IPS-15b (cell line): ENCODE results near the gene GNGT1.

Experiments used
- H3K27me3 ChIP-seq: one replicate; pipeline ENCODE4 v1.6.1; 2013; ENCODE audit warnings: low read length; ENCODE audit not compliant: control insufficient read depth, insufficient read depth
- H3K36me3 ChIP-seq: one replicate; pipeline ENCODE4 v1.6.1; 2013; ENCODE audit warnings: low read length; ENCODE audit not compliant: control insufficient read depth, insufficient read depth
- H3K4me1 ChIP-seq: one replicate; pipeline ENCODE4 v1.6.1; 2013; ENCODE audit warnings: mild to moderate bottlenecking, low read length; ENCODE audit not compliant: control insufficient read depth, insufficient read depth
- H3K4me3 ChIP-seq: one replicate; pipeline ENCODE4 v1.5.1; 2013; ENCODE audit warnings: low read depth, low read length
- H3K9ac ChIP-seq: one replicate; pipeline ENCODE4 v1.6.1; 2013; ENCODE audit warnings: low read depth, mild to moderate bottlenecking, low read length
- H3K9me3 ChIP-seq: one replicate; pipeline ENCODE4 v1.6.1; 2013; ENCODE audit warnings: mild to moderate bottlenecking, low read length; ENCODE audit not compliant: control insufficient read depth, insufficient read depth

Gene GNGT1

GRCh38 chr7:93906267-93906666 is at the start of gene GNGT1:
Gene GNGT1, plus strand, starts transcription at chr7:93906567. Its CDS starts 180 bp downstream, at chr7:93906747.
- Histone ChIP-seq H3K27me3 (no peaks in the 10 kb centered on the region), H3K9ac (no peak within 1 kb of the TSS), H3K9me3 (no peaks in the 10 kb centered on the region), H3K4me1 (no peaks in the 10 kb centered on the region), H3K36me3 (no peaks in the 10 kb centered on the region), H3K4me3 (no peak within 1 kb of the TSS)

- Histone ChIP-seq H3K9me3 (no peaks in the 10 kb centered on the region), H3K27me3 (no peaks in the 10 kb centered on the region), H3K4me1 (no peaks in the 10 kb centered on the region), H3K4me3 (no peak overlapping the region), H3K9ac (no peak overlapping the region), H3K36me3 (no peaks in the 10 kb centered on the region)
Observed at GRCh38 chr7:93858857-93859256, 47.5 kb upstream of the GNGT1 start.

GRCh38 chr7:93860261-93860660 is 46.1 kb upstream of the GNGT1 start:
- Histone ChIP-seq H3K36me3 (no peaks in the 10 kb centered on the region), H3K27me3 (no peaks in the 10 kb centered on the region), H3K4me3 (no peak overlapping the region), H3K4me1 (no peaks in the 10 kb centered on the region), H3K9ac (no peak overlapping the region), H3K9me3 (no peaks in the 10 kb centered on the region)

GRCh38 chr7:93861325-93861949 is 44.9 kb upstream of the GNGT1 start:
- Histone ChIP-seq H3K4me1 (no peaks in the 10 kb centered on the region), H3K27me3 (no peaks in the 10 kb centered on the region), H3K36me3 (no peaks in the 10 kb centered on the region), H3K9ac (no peak overlapping the region), H3K9me3 (no peaks in the 10 kb centered on the region), H3K4me3 (no peak overlapping the region)

- Histone ChIP-seq H3K4me3 (no peak overlapping the region), H3K27me3 (no peaks in the 10 kb centered on the region), H3K9ac (no peak overlapping the region), H3K9me3 (no peaks in the 10 kb centered on the region), H3K4me1 (no peaks in the 10 kb centered on the region), H3K36me3 (no peaks in the 10 kb centered on the region)
Observed at GRCh38 chr7:93862651-93863050, 43.7 kb upstream of the GNGT1 start.

GRCh38 chr7:93866886-93867285 is 39.5 kb upstream of the GNGT1 start:
- H3K9ac ChIP-seq = no peak overlapping the region
- no peaks in the 10 kb centered on the region for H3K36me3 ChIP-seq
- H3K9me3 ChIP-seq = no peaks in the 10 kb centered on the region
- no peaks in the 10 kb centered on the region for H3K27me3 ChIP-seq
- no peak overlapping the region for H3K4me3 ChIP-seq
- no peaks in the 10 kb centered on the region for H3K4me1 ChIP-seq

- no peaks in the 10 kb centered on the region for H3K4me1 ChIP-seq
- no peak overlapping the region for H3K4me3 ChIP-seq
- H3K36me3 ChIP-seq = no peaks in the 10 kb centered on the region
- peaks cover 4% of the 10 kb centered on the region for H3K9me3 ChIP-seq
- no peaks in the 10 kb centered on the region for H3K27me3 ChIP-seq
- H3K9ac ChIP-seq = no peak overlapping the region
Observed at GRCh38 chr7:93873998-93874574, 32.3 kb upstream of the GNGT1 start.

GRCh38 chr7:93877742-93878141 is 28.6 kb upstream of the GNGT1 start:
- no peaks in the 10 kb centered on the region for H3K27me3 ChIP-seq
- no peaks in the 10 kb centered on the region for H3K36me3 ChIP-seq
- no peak overlapping the region for H3K9ac ChIP-seq
- no peaks in the 10 kb centered on the region for H3K4me1 ChIP-seq
- no peak overlapping the region for H3K4me3 ChIP-seq
- peaks cover 4% of the 10 kb centered on the region for H3K9me3 ChIP-seq

GRCh38 chr7:93879356-93879755 is 27.0 kb upstream of the GNGT1 start:
- H3K4me1 ChIP-seq = no peaks in the 10 kb centered on the region
- peaks cover 4% of the 10 kb centered on the region for H3K9me3 ChIP-seq
- no peaks in the 10 kb centered on the region for H3K27me3 ChIP-seq
- H3K9ac ChIP-seq = no peak overlapping the region
- no peaks in the 10 kb centered on the region for H3K36me3 ChIP-seq
- no peak overlapping the region for H3K4me3 ChIP-seq

GRCh38 chr7:93882468-93882867 is 23.9 kb upstream of the GNGT1 start:
- no peak overlapping the region for H3K4me3 ChIP-seq
- H3K36me3 ChIP-seq = no peaks in the 10 kb centered on the region
- H3K27me3 ChIP-seq = no peaks in the 10 kb centered on the region
- H3K9ac ChIP-seq = no peak overlapping the region
- H3K9me3 ChIP-seq = no peaks in the 10 kb centered on the region
- H3K4me1 ChIP-seq = no peaks in the 10 kb centered on the region

- H3K4me1 ChIP-seq = no peaks in the 10 kb centered on the region
- no peak overlapping the region for H3K9ac ChIP-seq
- H3K36me3 ChIP-seq = no peaks in the 10 kb centered on the region
- no peak overlapping the region for H3K4me3 ChIP-seq
- H3K9me3 ChIP-seq = no peaks in the 10 kb centered on the region
- no peaks in the 10 kb centered on the region for H3K27me3 ChIP-seq
Observed at GRCh38 chr7:93883078-93883916, 23.1 kb upstream of the GNGT1 start.

GRCh38 chr7:93883917-93884345 is 22.4 kb upstream of the GNGT1 start:
- Histone ChIP-seq H3K9me3 (no peaks in the 10 kb centered on the region), H3K4me3 (no peak overlapping the region), H3K9ac (no peak overlapping the region), H3K36me3 (no peaks in the 10 kb centered on the region), H3K27me3 (peaks cover 3% of the 10 kb centered on the region), H3K4me1 (no peaks in the 10 kb centered on the region)
